ENCODE measurements around the gene CDKAL1.

Gene CDKAL1

DNA sequence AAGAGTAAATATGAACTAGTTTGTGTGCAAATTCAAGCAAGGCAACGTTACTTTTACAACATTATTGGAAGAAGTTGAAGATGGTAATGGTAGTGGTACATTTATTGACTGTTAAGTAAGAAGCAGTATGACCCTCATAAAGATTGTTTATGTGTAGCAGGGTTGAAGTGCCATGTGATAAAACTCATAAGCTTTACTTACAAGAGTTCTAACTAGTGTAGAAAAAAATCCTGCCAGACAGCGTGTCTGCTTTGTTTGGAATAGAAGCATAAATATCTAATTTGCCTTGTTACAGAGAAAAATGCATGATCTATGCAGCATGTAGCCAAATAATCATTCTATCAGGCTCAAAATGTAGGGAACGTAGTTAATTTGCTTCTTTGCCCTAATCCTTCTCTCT lies 608.5 kb downstream of the CDKAL1 start:
- no peak for DNase-seq (ENCODE audit: low spot score)

DNA sequence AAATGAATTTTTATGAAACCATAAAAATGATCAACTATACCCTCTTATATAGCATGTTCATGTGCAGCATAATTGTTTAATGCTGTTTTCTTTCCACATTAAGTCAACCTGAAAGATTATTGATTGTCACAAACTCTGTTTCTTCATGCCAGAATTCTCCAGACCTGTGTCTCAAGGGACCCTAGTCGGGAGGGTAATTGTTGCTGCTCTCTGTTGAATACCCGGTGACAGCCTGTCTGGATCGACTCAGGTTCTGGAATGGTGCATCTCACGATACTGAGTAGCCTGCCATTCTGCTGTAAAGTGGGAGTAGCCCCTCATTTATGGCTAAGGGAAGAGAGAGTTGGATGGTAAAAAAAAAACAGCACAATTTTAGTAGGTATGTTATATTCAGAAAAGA lies 609.4 kb downstream of the CDKAL1 start:
- no peak for DNase-seq (ENCODE audit: low spot score)

DNA sequence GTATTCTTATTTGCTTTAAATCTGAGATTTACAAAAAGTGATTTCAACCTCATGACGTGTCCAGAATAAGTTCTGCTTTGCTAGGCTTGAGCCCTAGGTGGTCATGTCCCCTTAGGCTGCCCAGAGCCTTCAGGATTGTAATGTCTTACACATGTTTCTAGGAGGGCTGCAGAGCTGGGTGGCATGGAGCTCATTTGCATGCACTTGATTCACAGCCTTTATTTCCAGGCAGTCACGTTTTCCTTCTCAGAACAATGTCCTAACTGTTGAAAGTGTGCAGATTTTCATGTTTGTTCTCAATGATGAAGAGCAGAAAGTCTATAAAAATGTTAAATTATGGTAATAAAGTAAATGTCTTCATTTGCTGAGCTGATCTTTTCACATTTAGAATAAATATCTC lies 610.7 kb downstream of the CDKAL1 start:
- no peak for DNase-seq (ENCODE audit: low spot score)

DNA sequence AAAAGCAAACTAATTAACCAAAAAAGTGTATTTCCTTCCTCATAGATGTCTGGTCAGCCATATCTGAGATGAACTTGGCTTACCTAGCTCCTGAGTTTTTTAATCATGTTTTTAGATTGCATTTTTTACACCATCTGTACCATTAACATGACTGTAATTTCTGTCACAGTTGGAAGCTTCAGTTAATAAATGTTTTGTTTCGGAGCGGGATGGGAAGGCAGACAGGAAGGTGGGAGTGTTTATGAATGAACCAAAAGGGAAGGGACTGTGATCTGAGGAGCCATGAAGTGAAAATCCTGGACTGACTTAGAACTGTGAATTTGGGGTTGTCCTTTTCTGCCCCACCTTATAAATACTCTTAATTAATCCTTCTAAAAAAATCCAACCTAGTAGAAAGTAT lies 613.7 kb downstream of the CDKAL1 start:
- DNase-seq (ENCODE audit: low spot score): no peak

DNA sequence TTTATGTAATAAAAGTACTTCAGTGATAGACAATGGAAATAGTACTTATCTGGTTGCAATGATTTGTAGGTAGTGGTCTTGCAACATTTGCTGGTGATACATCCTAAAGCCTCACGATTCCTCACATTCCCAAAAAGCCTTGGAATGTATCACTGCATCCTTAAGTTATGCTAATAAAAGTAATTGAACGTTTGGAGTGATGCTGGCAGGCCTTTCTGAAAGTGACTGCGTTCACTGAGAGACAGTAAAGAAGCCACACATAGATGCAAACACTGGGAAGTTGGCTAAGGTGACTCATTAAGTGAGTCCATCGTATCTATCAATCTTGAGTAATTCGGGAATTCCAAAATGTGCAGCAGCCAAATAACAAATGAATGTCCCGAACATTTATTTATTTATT lies 615.2 kb downstream of the CDKAL1 start:
- no peak for DNase-seq (ENCODE audit: low spot score)

DNA sequence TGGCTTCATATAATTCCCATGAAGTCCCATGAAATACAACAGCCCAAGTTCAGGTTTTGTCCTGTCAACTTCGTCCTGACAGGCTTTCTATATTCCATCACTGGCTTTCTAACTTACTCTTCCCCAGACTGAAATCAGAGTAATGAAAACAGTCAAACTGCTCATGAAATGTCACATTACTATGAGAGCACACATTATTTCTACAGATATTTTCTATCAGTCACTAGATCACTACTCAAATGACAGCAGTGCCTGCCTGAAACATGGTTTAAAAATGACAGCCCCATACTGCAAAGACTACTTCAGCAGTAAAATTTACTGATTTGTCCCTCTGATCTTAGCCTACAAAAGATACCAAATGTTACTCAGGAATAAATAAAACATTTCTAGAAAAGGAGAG lies 616.4 kb downstream of the CDKAL1 start:
- DNase-seq (ENCODE audit: low spot score): no peak

DNA sequence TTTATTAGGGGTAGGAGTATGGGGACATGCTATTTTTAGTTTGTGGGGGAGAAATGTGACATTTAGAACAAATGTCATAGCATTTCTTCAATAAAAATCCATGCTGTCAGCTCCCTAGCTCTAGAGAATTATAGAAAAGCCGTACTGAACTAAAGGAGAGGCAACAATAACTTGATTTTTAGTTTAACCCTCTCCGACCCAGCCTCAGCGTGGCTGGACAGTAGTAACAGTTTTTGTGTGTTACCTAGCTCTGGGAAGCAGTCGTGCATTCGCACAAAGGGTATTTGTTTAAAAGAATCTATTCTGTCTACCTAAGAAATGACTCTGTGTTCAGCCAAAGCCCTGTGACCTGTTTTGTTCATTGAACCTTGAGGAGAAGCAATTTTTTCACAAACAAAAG lies 616.9 kb downstream of the CDKAL1 start:
- no peak for DNase-seq (ENCODE audit: low spot score)

DNA sequence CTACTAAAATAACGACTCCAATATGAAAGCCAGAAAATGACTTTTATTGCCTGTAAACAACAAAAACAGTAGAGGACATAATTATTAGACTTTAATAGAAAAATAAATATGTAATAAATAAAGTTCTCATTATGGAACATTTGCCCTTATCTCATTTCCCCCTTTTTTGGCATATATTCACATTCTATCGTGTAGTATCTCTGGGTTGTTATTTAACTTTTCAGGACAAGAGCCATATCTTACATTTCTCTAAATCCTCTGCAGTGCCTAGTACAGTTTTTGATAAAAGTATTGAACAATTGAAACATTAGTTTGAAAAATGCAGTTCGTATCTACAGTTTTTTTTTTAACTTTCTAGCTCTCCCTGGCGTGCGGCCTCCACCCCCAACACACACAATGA lies 617.3 kb downstream of the CDKAL1 start:
- DNase-seq (ENCODE audit: low spot score): no peak

DNA sequence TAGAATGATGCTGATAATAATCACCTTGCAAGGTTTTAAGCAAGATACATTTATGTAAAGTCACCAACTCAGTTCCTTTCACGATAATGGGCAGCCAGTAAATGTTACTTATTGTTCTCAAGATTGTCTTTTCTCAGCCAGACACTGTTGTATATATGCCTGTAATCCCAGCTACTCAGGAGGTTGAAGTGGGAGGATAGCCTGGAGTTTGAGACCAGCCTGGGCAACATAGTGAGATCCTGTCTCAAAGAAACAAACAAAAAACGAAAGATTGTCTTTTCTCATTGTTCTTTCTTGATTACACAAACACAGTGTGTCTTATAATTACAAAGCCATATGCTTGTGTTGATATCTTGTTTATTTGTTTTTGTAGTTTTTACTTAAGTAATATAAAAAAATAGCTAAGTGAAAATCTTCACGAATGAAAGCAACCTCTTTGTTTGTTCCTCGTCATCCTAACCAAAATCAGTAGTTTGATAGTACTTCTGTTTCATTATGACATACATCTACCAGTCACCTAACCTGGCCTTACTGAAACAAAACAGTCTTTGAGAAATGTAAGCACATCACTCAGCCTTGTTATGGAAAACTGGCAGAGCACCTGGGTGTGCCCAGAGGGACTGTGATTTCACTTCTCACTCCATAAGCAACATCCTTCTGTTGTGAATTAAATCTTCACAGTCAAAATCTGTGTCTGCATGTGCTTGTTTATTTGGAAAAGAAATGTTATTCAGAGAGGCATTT lies 623.1 kb downstream of the CDKAL1 start:
- DNase-seq (ENCODE audit: low spot score): no peak

DNA sequence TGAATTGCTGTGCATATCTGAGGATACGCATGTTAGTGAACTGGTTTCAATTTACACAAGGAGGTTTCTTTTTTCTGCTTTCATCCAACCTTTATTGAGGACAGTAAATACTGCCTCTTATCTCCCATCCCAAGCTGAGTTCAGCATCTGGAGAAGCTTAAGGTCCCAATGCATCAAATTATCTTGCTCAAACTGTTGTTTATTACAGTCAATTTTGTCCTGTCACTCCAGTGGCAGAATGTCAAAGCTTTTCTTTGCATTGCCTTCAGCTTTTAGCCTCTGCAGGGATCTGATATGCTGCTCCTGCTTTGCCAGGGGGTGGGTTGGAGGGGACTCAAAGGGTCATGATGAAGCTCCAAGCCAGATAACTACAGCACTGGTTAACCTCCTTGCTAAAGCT lies 623.9 kb downstream of the CDKAL1 start:
- no peak for DNase-seq (ENCODE audit: low spot score)

DNA sequence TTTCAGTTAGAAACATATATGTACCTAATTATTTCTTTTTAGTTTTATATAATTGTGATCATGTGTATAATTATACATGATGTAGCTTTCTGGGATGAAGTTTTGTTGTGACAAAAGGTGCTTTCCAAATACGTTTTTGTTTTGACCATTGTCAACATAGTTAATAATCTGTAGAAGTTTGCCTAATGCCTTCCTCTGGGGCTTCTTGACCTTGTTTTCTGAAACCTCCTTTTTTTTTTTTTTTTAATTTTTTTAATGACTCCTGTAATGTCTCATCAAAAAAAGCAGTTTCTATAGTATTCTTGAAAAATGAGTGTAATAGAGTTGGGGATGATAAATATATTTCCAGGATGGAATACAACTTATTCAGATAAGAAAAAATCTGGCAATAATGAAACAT lies 624.6 kb downstream of the CDKAL1 start:
- no peak for DNase-seq (ENCODE audit: low spot score)

DNA sequence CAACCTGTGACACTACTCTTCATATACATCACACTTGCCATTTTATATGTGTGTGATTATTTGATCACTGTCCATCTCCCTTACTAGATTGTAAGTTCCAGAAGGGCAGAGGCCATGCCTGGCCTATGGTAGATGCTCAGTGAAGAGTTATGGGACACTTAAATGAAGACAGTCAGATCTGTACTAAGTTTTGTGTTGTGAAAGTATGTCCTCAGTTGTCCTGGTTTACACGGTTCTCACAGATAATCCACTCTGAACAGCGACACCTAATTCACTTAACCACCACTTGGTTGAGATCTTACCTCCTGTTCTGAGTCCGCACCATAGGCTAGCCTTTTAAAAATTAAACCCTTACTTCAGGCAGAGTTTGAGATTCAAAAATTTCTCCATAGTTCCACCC lies 625.2 kb downstream of the CDKAL1 start:
- no peak for DNase-seq (ENCODE audit: low spot score)

DNA sequence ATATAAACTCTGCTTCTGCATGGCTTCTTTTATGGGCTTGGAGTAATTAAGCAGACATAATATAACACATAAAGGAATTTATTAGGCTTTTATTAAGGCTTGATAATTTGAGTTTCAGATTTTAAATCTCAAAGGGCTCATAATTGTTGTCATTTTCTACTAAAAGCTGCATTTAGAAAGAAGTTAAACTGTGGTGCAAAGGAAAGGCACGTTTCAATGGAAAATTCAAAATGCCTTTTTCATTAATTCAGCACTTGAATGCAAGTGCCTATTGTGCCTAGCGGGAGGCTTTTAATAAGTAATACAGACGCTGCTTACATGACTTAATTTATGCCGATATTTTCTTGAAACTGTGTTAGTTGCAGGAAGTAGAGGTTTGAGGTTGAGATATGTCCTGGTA lies 627.5 kb downstream of the CDKAL1 start:
- DNase-seq (ENCODE audit: low spot score): no peak

DNA sequence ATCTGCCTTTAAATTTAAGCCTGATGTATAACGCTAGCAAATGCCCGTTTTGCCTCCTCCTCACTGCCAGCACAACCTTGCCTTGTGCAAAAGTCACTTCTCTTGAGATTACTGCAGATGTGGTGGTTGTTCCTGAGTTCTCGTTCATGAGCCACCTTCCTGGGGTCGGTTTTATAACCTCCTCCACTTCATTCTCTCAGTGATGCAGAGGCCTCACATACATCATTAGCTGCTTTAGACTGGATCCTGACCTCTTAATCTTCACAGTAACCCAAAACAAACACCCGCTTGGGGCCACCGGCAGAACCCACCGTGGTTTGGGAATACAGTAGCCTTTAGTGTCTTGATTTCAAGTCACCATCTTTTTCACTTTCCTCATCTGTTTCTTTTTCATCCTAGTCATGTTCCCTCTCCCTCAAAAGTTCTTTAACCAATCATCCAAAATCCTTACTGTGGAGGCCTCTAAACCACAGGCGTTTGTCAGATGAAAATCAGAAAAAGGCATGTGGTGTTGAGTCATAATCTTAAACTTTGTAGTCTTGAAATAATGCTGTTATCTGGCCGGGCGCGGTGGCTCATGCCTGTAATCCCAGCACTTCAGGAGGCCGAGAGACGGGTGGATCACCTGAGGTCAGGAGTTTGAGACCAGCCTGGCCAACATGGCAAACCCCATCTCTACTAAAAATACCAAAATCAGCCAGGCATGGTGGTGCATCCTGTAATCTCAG lies 629.0 kb downstream of the CDKAL1 start:
- no peak for DNase-seq (ENCODE audit: low spot score)

DNA sequence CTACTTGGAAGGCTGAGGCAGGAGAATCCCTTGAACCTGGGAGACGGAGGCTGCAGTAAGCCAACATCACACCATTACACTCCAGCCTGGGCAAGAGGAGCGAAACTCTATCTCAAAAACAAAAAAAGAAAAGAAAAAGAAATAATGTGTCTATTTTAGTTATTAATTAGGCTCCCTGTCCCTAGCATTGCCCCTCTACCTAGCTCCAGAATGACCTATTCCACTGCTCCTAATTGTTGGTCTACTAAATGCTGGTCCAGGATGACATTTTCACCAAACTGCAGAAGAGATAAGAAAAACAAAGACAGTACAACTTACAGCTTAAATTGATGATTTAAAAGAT lies 629.6 kb downstream of the CDKAL1 start:
- DNase-seq (ENCODE audit: low spot score): no peak

DNA sequence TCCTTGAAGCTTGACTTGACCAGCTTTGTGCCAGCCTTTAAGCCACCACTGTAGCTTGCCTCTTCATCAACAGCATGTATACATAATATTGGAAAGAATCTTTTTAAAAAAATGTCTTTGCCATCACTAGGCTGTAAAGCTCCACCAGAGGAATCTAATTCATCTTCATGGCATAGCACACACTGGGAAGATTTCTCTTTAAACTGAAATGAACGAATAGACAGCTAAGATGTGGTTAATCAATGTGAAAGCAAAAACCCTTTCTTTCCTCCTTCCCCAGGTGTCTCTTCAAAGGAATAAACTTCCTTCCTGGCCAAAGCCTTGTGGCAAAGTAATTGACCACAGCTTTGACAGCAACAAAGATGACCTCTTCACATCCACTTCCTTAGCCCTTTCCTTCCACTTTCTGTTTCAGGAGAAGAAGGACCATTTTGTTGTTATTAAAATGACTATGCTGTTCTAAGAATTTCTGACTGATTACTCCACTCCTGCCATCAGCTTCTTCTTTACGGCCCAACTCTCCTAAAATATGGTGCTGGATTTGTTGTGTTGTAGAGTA lies 630.6 kb downstream of the CDKAL1 start:
- DNase-seq (ENCODE audit: low spot score): no peak

DNA sequence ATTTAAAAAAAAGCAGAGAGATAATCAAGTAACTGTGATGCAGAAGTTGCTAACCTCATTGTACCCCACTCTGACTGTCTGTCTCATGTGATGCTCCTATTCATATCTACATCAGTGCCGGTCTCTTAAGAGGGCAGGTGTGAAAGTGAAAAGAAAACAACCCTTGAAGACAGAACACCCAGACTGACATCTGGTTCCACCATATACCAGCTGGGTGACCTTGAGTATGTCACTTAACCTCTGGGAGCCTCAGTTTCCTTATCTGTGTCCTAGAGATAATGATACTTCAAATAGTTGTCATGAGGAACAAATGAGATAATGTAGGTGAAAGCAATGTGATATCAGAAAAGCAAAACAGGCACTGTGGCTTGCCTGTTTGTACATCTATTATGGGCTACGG lies 632.5 kb downstream of the CDKAL1 start:
- DNase-seq (ENCODE audit: low spot score): no peak

DNA sequence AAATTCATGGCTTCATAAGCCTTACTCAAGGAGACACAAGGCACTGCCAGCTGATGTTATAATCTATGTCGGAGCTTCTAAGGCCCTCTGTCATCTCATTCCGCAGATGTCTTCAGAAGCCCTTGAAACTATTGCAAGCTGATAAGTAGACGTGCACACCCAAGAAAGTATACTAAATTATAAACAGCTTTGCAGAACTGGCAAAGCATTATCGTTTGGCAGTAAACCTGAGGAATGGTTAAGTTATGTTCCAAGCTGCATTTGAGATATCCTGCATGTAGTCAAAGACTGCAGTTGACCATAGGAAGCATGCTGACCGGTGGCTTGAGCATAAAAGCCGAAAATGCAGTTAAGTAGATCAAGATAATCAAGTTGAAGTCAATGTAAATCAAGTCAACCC lies 633.5 kb downstream of the CDKAL1 start:
- DNase-seq (ENCODE audit: low spot score): no peak

DNA sequence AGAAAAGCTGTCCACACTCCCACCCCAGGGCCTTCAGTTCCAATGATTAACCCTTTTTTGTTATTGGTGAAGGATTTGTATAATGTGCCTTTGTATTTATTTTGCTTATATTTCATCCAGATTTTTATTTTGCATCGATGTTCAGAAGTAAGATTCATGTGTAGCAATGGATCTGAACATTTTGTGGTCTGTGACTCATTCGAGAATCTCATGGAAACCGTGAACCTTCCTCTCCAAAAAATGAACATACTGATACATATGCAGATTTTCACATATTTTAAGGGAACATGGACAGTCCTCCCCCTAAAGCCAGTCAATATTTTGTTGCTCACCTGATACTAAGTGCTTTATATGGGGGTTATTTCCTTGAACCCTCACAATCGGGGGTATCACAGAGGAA lies 637.5 kb downstream of the CDKAL1 start:
- DNase-seq (ENCODE audit: low spot score): no peak

DNA sequence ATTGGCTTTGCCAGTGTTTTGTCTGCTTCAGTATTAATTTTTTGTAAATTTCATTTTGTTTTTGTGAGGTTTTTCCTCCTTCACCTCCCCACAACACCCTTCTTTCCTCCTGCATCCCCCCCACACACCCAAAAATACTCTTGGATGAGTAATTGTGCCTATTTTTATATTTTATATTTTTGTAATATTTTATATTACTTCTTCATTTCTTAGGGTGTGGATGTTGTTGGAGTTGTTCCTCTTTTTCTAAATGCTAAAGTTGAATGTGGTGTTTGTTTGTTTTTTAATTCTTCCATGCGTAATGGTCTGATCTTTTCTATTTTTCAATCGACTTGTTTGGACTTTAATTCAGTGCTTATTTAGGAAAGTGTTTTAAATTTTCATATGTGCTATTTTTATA lies 638.8 kb downstream of the CDKAL1 start:
- DNase-seq (ENCODE audit: low spot score): no peak

DNA sequence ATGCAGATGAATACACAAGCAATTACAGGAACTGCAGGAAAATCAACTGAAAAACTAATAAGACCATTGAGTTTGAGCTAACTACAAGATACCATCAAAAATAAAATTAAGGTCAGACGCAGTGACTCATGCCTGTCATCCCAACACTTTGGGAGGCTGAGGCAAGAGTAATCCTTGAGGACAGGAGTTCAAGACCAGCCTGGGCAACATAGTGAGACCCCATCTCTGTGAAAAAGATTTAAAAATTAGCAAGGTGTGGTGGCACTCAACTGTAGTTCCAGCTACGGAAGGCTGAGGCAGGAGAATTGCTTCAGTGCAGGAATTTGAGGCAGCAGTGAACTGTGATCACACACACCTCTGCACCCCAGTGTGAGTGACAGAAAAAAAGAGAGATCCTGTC lies 639.4 kb downstream of the CDKAL1 start:
- DNase-seq (ENCODE audit: low spot score): no peak

DNA sequence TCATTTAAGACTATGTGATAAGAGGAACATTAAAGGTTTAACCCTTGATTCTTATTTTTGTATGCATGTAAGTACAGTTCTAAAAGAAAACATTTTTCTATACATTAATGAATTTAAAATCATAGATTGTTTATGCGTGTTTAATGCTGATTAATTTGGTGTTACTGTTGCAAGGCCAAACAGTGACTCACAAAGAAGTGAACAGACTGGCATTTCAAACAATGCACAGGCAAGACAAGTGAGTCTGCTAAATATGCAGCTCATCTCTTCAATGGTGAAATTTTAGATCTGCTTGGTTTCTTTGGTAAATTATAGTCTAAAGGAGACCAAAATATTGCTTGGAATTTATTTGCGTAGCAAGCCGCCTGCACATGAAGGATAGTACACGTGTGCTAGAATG lies 641.9 kb downstream of the CDKAL1 start:
- no peak for DNase-seq (ENCODE audit: low spot score)

DNA sequence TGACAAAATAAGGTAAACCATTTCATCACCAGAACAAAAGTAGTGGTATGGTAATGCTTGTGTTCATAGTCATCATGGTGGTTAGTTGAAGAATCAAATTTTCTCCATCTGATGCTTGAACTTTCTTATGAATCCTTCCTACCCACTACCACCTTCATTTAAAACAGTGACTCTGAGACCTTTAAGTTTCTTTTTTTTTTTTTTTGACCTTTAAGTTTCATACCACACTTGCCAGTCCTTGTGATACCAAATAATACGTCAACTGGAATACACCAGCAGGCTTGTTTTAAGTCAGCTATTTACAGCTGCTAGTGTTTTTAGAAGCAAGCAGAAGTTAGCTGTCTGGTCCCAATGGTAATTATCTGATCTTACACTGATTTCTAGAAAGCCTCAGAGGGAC lies 645.9 kb downstream of the CDKAL1 start:
- no peak for DNase-seq (ENCODE audit: low spot score)

DNA sequence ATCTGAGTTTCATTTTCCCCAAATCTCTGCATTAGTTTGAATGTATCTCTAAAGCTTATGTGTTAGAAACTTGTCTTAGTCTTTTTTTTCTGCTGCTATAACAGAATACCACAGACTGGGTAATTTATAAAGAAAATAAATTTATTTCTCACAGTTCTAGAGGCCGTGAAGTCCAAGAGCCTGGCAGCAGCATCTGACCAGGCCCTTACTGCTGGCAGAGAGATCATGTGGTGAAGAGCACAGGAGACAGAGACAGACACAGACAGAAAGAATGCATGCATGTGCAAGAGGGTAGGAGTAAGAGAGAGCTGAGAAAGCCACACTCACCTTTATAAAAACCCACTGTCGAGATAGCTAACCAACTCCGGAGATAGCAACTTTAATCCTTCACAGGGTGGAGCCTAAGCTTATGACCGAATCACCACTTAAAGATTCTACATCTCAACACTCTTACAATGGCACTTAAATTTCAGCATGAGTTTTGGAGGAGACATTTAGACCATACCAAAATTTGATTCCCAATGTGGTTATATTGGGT lies 646.6 kb downstream of the CDKAL1 start:
- DNase-seq (ENCODE audit: low spot score): no peak
